Adrenal gland (tissue), 5 donors: Measurements from ENCODE around the gene VPS13D.

ENCODE experiments used
- POLR2A ChIP-seq, 2 donors: fragments of 450-650 bp; IDR thresholded peaks; one replicate each; pipeline ENCODE4 v1.6.1; 2017; ENCODE audit warnings: antibody characterized with exemption in 2 of 2, mild to moderate bottlenecking in 2 of 2, moderate library complexity in 1 of 2
- TF ChIP-seq, protein P1 (sequence below), 6 experiments: fragments of 450-650 bp in 4 of 6; fragments of 200-600 bp in 2 of 6; sonication (generic) in 1 of 6; IDR thresholded peaks; 1 replicate in 5 of 6; 2 replicates in 1 of 6; pipeline versions ENCODE4 v1.5.1 to v1.8.0; 2016 to 2021; ENCODE audit warnings: antibody characterized with exemption in 6 of 6, mild to moderate bottlenecking in 2 of 6, moderate library complexity in 1 of 6
- donor health status: DM: no; HTN: no; CAD: no.

DNA sequence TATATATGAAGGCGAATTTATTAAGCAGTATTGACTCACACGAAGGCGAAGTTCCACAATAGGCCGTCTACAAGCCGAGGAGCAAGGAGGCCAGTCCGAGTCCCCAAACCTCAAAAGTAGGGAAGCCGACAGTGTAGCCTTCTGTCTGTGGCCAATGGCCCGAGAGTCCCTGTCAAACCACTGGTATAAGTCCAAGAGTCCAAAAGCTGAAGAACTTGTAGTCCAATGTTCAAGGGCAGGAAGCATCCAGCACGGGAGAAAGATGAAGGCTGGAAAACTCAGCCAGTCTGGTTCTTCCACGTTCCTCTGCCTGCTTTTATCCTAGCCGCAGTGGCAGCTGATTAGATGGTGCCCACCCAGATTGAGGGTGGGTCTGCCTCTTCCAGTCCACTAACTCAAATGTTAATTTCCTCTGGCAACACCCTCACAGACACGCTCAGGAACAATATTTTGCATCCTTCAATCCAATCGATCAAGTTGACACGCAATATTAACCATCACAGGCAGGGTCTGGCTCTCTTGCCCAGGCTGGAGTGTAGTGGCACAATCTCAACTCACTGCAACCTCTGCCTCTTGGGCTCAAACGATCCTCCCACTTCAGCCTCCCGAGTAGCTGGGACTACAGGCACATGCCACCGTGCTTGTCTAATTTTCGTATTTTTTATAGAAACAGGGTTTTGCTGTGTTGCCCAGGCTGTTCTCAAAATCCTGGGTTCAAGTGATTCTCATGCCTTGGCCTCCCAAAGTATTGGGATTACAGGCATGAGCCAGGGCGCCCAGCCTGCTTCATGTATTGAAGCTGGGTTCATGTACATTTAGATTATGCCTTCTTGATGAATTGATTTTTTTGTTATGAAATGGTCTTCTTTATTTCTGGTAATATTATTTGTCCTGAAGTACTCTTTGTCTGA is 302.8 kb downstream of the VPS13D start:
- TF ChIP-seq, protein P1, sequence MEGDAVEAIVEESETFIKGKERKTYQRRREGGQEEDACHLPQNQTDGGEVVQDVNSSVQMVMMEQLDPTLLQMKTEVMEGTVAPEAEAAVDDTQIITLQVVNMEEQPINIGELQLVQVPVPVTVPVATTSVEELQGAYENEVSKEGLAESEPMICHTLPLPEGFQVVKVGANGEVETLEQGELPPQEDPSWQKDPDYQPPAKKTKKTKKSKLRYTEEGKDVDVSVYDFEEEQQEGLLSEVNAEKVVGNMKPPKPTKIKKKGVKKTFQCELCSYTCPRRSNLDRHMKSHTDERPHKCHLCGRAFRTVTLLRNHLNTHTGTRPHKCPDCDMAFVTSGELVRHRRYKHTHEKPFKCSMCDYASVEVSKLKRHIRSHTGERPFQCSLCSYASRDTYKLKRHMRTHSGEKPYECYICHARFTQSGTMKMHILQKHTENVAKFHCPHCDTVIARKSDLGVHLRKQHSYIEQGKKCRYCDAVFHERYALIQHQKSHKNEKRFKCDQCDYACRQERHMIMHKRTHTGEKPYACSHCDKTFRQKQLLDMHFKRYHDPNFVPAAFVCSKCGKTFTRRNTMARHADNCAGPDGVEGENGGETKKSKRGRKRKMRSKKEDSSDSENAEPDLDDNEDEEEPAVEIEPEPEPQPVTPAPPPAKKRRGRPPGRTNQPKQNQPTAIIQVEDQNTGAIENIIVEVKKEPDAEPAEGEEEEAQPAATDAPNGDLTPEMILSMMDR (IDR thresholded peaks at IDR 0.05), result no peak
- TF ChIP-seq POLR2A (IDR thresholded peaks at IDR 0.05), result no peak
